Hippocampal formation (tissue), 2 donors: ENCODE results near the gene DLGAP4.

ENCODE experiments used
- DNase-seq, 2 donors: peaks; one replicate each; lab custom pipeline; 2025; lab: John Stamatoyannopoulos, UW

The DLGAP4 gene

GRCh38 chr20:36308986-36309385 lies 2.8 kb downstream of the DLGAP4 start:
- no peak for DNase-seq

- no peak for DNase-seq
These were observed 3.5 kb downstream of the DLGAP4 start for GRCh38 chr20:36309643-36310042.

- no peak for DNase-seq
These were observed 4.3 kb downstream of the DLGAP4 start for GRCh38 chr20:36310215-36310981.

- no peak for DNase-seq
These were observed 5.2 kb downstream of the DLGAP4 start for GRCh38 chr20:36311141-36311853.

DNA sequence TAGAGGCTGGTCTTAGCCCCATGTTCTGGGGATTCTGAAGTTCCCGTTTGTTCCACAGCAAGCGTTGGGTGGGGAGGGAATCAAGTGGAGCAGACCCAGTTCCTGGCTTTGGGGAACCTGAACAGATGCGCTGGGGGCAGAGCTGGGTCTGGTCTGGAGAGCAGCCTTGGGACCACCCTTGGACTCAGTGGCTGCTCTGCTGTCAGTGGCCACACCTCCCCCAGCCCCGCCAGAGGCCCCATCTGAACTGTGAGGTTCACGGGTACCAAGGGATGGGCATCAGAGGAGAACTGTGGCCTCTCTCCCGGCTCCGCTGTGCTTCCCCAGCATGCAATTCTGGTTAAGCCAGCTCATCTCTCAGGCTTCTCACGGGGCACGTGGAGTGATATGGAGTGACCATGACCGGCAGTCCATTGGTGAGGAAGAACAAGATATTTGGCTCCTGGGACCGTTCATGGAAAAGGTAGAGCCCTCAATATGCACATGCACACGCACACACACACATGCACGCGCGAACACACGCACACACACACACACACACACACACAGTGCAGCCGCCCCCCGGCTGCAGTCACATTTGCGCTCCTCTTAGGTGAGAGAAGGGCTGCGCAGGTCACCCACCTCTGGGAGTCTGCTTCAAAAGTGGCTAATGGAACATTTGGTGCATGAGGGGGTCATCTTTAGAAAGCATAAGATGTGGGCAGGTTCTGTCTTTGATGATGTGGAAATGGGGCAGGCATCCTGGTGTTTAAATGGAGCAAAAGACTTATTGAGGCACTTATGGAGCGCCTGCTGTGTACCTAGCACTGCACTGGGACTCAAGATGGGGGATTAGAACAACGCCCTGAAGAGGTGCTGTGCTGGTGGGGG lies 6.0 kb downstream of the DLGAP4 start:
- DNase-seq, result no peak

- DNase-seq, result no peak
These were observed 6.7 kb downstream of the DLGAP4 start for GRCh38 chr20:36312724-36313441.

GRCh38 chr20:36313476-36313875 lies 7.3 kb downstream of the DLGAP4 start:
- no peak for DNase-seq

- no peak for DNase-seq
These were observed 7.8 kb downstream of the DLGAP4 start for GRCh38 chr20:36313926-36314325.

GRCh38 chr20:36314734-36315544 lies 8.8 kb downstream of the DLGAP4 start:
- DNase-seq, result no peak

GRCh38 chr20:36315545-36316351 lies 9.6 kb downstream of the DLGAP4 start:
- no peak for DNase-seq

DNA sequence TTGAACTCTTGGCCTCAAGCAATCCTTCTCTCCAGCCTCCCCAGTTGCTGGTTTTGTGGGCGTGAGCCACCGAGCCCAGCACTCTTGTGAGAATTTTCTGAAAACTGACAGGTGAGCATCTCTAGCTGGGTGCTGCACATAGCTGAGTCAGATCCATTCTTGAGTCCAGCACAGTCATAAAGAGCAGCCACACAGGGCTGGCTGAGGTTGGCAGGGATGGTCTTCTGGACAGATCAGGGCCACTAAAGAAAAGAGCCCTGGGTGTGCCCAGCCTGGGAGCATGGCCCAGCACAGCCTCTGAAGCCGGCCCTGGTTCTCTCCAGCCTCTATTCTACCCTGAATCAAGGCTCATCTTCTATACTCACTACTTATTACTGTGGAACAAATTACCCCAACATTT lies 11.5 kb downstream of the DLGAP4 start:
- no peak for DNase-seq

DNA sequence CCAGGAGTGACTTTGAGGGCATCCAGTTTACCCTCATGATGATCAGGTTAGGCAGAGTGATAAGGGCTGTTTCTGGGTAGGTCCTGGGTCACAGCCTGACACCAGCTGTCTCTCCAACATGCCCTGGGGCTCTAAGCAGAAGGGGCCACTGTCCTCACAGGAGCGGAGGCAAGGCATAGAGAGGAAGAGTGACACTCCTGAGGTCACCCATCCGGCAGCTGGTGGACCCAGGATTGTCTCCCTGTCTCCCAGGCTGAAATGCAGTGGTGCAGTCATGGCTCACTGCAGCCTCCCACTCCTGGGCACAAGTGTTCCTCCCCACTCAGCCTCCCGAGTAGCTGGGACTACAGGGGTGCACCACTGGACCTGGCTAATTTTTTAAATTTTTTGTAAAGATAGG lies 12.0 kb downstream of the DLGAP4 start:
- DNase-seq, result no peak

DNA sequence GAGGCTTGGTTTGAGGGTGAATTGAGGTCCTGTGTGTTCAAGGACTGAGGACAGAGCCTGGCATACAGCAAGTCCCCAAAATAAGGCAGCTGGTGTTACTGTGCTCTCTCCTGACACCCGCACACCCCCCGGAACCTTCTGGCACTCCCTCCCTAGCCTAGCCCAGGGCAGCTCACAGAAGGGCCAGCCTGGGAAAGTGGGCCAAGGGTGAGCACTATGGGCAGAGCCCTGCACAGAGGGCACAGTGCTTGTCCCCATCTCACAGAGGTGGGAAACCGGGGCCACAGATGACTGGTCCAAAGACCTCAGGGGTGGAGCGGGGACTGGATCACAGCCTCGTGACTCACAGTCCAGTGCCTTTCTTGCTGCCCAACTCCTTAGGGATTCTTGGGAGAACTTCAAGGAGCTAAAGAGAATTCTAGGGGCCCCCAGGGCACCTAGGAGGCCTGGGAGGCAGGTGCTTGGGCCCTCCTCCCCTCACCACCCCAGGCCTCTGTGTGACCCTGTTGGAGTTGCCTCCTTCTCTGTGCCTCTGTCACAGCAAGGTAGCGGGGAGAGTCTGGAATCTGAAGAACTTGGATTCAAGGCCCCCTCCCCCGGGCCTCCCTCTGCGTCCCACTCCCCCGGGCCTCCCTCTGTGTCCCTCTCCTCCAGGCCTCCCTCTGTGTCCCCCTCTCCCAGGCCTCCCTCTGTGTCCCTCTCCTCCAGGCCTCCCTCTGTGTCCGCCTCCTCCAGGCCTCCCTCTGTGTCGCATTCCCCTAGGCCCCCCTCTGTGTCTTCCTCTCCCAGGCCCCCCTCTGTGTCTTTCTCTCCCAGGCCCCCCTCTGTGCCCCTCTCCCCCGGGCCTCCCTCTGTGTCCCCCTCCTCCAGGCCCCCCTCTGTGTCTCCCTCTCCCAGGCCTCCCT lies 13.5 kb downstream of the DLGAP4 start:
- DNase-seq, result no peak

DNA sequence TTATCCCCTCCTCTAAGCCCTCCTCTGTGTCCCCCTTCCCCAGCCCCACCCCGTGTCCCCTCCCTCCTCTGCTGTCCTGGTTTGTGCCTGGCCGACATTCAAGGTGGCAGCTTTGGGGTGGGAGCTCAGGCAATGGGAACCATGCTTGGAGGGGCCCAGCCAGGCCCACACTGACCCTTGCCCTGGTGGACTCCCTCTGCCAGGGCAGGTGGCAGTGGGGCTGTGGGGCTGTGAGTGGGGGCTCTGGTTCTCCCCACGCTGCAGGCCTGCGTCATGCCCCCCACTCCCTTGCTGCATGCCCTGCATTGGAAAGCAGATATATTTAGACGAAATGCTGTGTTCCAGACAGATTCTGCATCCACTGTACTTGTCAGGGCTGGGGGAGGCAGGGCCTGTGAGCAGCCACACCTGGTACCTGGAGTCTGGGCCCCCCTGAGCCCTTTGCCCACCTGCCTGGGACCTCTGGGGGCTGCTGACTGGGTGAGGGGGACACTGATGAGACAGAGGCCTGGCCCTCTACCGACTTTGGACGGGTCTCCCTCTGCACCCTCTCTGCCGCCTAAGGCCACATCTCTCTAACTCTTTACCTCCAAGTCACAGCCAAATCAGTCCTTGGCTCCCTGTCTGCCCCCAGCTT lies 14.2 kb downstream of the DLGAP4 start:
- DNase-seq, result no peak

GRCh38 chr20:36320898-36321695 lies 15.0 kb downstream of the DLGAP4 start:
- DNase-seq, result no peak

DNA sequence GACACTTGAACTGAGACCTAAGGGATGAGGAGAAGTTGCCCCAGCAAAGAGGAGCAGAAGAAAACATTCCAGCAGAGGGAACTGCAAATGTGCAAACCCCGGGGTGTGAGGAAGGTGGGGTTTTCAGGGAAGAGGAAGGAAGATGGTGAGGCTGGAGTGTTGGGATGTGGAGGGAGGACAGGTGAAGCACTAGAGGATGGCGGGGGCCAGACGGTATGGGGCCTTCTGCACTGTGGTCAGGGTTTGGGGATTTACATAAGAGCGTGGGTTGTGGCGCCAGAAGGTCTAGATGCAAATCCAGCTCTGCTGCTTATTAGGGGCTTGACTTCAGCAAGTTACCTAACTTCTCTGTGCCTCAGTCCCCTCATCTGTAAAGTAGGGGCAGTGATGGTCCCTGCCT lies 16.0 kb downstream of the DLGAP4 start:
- no peak for DNase-seq

- no peak for DNase-seq
These were observed 24.0 kb downstream of the DLGAP4 start for GRCh38 chr20:36330091-36330490.

DNA sequence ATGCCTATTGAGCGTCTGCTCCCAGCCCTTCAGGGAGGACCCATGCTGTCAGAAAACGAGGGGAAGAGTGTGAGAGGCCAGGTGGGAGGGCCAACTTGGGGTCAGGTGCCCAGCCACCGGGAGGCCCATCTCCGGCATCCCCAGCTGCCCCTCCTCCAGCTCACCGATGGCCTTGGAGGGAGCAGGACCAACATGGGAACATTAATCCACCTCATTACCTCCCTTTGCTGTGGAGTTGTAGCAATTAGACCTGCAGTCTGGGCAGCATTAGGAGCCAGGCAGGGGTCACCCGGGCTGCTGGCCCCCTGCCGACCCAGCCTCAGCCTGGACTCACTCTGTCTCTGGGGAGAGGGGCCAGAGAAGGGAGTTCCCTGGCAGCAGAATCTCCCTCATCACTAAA lies 25.1 kb downstream of the DLGAP4 start:
- no peak for DNase-seq
